PC-3 (cell line): ENCODE results near the gene THAP7. TPM values are rescaled to one million over a fixed set of nuclear protein-coding genes. Genes with fewer than 3 reads are reported as not detected.

Source experiments
- ATAC-seq: fragments of 200-7000 bp; cut with Tn5 transposase; 2 replicates; pipeline ENCODE4 v1.9.1; 2020; ENCODE audit warnings: mild to moderate bottlenecking, moderate library complexity
- BruUV-seq: library from RNA; stranded (reverse); fragments of 400-500 nt; replicated peaks from 2 replicates; lab custom pipeline; 2021; lab: Mats Ljungman, UMichigan
- CTCF ChIA-PET: fragments of 300-600 bp; sonication (Branson Sonifier 250); formaldehyde crosslinking; loops from one replicate; lab custom pipeline; 2022; ENCODE audit warnings: antibody characterized with exemption; lab: Charles Lee
- POLR2A ChIA-PET: fragments of 300-600 bp; sonication (Branson Sonifier 250); formaldehyde crosslinking; loops from one replicate; lab custom pipeline; 2022; ENCODE audit warnings: antibody characterized with exemption; ENCODE audit not compliant: unreplicated experiment; lab: Charles Lee
- DNase-seq: peaks from one replicate; pipeline ENCODE4 v3.0.0-alpha.2; 2015
- H2AFZ ChIP-seq: fragments of 300-600 bp; sonication (generic); 2 replicates; pipeline ENCODE4 v1.6.0; 2016; ENCODE audit warnings: antibody characterized with exemption, low read length
- H3F3A ChIP-seq: fragments of 300-600 bp; sonication (generic); one replicate; pipeline ENCODE4 v1.6.0; 2017; ENCODE audit warnings: antibody characterized with exemption, low read length, control low read depth, mild to moderate bottlenecking; ENCODE audit not compliant: unreplicated experiment
- H3K27ac ChIP-seq: fragments of 300-600 bp; sonication (generic); 2 replicates; pipeline ENCODE4 v1.5.1; 2016; ENCODE audit warnings: mild to moderate bottlenecking, low read length
- H3K27me3 ChIP-seq: fragments of 300-600 bp; sonication (generic); 2 replicates; pipeline ENCODE4 v1.6.1; 2016; ENCODE audit warnings: low read length, mixed read lengths
- H3K36me3 ChIP-seq: fragments of 300-600 bp; sonication (generic); 2 replicates; pipeline ENCODE4 v1.6.1; 2016; ENCODE audit warnings: low read depth, mixed run types, low read length, mixed read lengths
- H3K4me1 ChIP-seq: fragments of 300-600 bp; sonication (generic); 2 replicates; pipeline ENCODE4 v1.5.1; 2016; ENCODE audit warnings: low read length; ENCODE audit not compliant: insufficient read depth
- H3K4me2 ChIP-seq: fragments of 300-600 bp; sonication (generic); 2 replicates; pipeline ENCODE4 v1.6.0; 2016; ENCODE audit warnings: low read length
- H3K4me3 ChIP-seq: fragments of 300-600 bp; sonication (generic); 2 replicates; pipeline ENCODE4 v1.5.1; 2016; ENCODE audit warnings: mild to moderate bottlenecking, low read length, mixed read lengths
- H3K79me2 ChIP-seq: fragments of 300-600 bp; sonication (generic); 2 replicates; pipeline ENCODE4 v1.6.1; 2017; ENCODE audit warnings: low read length, mixed read lengths
- H3K9ac ChIP-seq: fragments of 300-600 bp; sonication (generic); 2 replicates; pipeline ENCODE4 v1.6.0; 2016; ENCODE audit warnings: mild to moderate bottlenecking, low read length
- H3K9me2 ChIP-seq: fragments of 300-600 bp; sonication (generic); replicated peaks from 2 replicates; pipeline ENCODE4 v1.6.1; 2016; ENCODE audit warnings: mixed run types, low read length, mixed read lengths
- H3K9me3 ChIP-seq: fragments of 300-600 bp; sonication (generic); 2 replicates; pipeline ENCODE4 v1.6.1; 2016; ENCODE audit warnings: low read length, mixed read lengths
- H4K20me1 ChIP-seq: fragments of 300-600 bp; sonication (generic); 2 replicates; pipeline ENCODE4 v1.6.1; 2016; ENCODE audit warnings: low read length, mixed read lengths
- CTCF ChIP-seq: fragments of 300-600 bp; sonication (generic); conservative IDR thresholded peaks from 2 replicates; pipeline ENCODE4 v1.5.1; 2017; ENCODE audit warnings: antibody characterized with exemption, low read depth, mild to moderate bottlenecking, low read length
- EZH2 ChIP-seq: fragments of 300-600 bp; sonication (generic); IDR thresholded peaks from one replicate; pipeline ENCODE4 v1.6.1; 2017; ENCODE audit warnings: antibody characterized with exemption, mild to moderate bottlenecking, low read length; ENCODE audit not compliant: unreplicated experiment
- EZH2phosphoT487 ChIP-seq: fragments of 300-600 bp; sonication (generic); IDR thresholded peaks from 2 replicates; pipeline ENCODE4 v1.6.1; 2018; ENCODE audit warnings: mild to moderate bottlenecking, antibody characterized with exemption, low read length, borderline replicate concordance
- intact Hi-C: fragments of 100-400 bp; cut with micrococcal nuclease; formaldehyde crosslinking; loops from 2 replicates; pipeline ENCODE4 v1.9.0; 2023
- total RNA-seq: library from RNA; depleted of rRNA; stranded (reverse); fragments of >200 nt; gene quantifications from 2 replicates; pipeline ENCODE4 v1.2.3, GENCODE V29; 2014

Gene THAP7
- total RNA-seq, 1 experiment from 2014 or later = 43.0 TPM

GRCh38 chr22:20976291-20976877, 25.5 kb downstream of the THAP7 start:
- Histone ChIP-seq H3K4me2 (no peak overlapping the region), H3K36me3 (no peaks in the 10 kb centered on the region), H2AFZ (no peak overlapping the region), H3K9me3 (no peaks in the 10 kb centered on the region), H4K20me1 (no peaks in the 10 kb centered on the region), H3K27ac (no peak overlapping the region), H3F3A (no peaks in the 10 kb centered on the region), H3K4me3 (no peak overlapping the region), H3K9ac (no peak overlapping the region), H3K9me2 (no peaks in the 10 kb centered on the region), H3K27me3 (no peaks in the 10 kb centered on the region), H3K79me2 (no peaks in the 10 kb centered on the region), H3K4me1 (peaks cover 3% of the 10 kb centered on the region)
- TF ChIP-seq CTCF (no peak), EZH2 (no peak)
- POLR2A ChIA-PET = no interaction called here
- no peak for ATAC-seq
- intact Hi-C loops = no loop called here
- BruUV-seq = no TSS peak
- CTCF ChIA-PET = no interaction called here
- DNase-seq = no peak

- no TSS peak for BruUV-seq
- H3K36me3 ChIP-seq = no peaks in the 10 kb centered on the region
- no peaks in the 10 kb centered on the region for H3K9me3 ChIP-seq
- TF ChIP-seq EZH2phosphoT487 (no peak), CTCF (no peak), EZH2 (no peak)
- ChIA-PET POLR2A (no interaction called here), CTCF (no interaction called here)
- no peak overlapping the region for H3K4me3 ChIP-seq
- DNase-seq (no peak), ATAC-seq (no peak)
- no peaks in the 10 kb centered on the region for H3K4me1 ChIP-seq
- H3K4me2 ChIP-seq = no peak overlapping the region
- H3K9ac ChIP-seq = no peak overlapping the region
- intact Hi-C loops = no loop called here
- no peaks in the 10 kb centered on the region for H3K9me2 ChIP-seq
- H3K27me3 ChIP-seq = no peaks in the 10 kb centered on the region
- H3K27ac ChIP-seq = no peak overlapping the region
- H4K20me1 ChIP-seq = no peaks in the 10 kb centered on the region
- no peak overlapping the region for H2AFZ ChIP-seq
- no peaks in the 10 kb centered on the region for H3K79me2 ChIP-seq
- no peaks in the 10 kb centered on the region for H3F3A ChIP-seq
Observed at GRCh38 chr22:20975541-20976290, 26.2 kb downstream of the THAP7 start.

GRCh38 chr22:20974336-20974955, 27.5 kb downstream of the THAP7 start:
- Histone ChIP-seq H3K4me2 (no peak overlapping the region), H3K36me3 (no peaks in the 10 kb centered on the region), H3K4me1 (no peaks in the 10 kb centered on the region), H2AFZ (no peak overlapping the region), H3K9me2 (no peaks in the 10 kb centered on the region), H3F3A (no peaks in the 10 kb centered on the region), H4K20me1 (no peaks in the 10 kb centered on the region), H3K4me3 (no peak overlapping the region), H3K9ac (no peak overlapping the region), H3K79me2 (no peaks in the 10 kb centered on the region), H3K9me3 (no peaks in the 10 kb centered on the region), H3K27ac (no peak overlapping the region), H3K27me3 (no peaks in the 10 kb centered on the region)
- BruUV-seq = no TSS peak
- DNase-seq (no peak), ATAC-seq (no peak)
- ChIA-PET CTCF (no interaction called here), POLR2A (no interaction called here)
- no peak for TF ChIP-seq EZH2phosphoT487
- no peak for TF ChIP-seq CTCF
- no peak for TF ChIP-seq EZH2
- intact Hi-C loops = no loop called here
